Heart left ventricle (tissue), 13 donors: Measurements from ENCODE around the gene KRT222.

ENCODE experiments used
- POLR2A ChIP-seq, 2 donors: fragments of 450-650 bp; IDR thresholded peaks; one replicate each; pipeline ENCODE4 v1.6.1; 2017; ENCODE audit warnings: antibody characterized with exemption in 2 of 2, mild to moderate bottlenecking in 2 of 2, moderate library complexity in 2 of 2
- TF ChIP-seq, protein P1 (sequence below), 12 donors: fragments of 200-600 bp; sonication (generic) in 4 of 12; IDR thresholded peaks; one replicate each; pipeline versions ENCODE4 v1.5.0 to v1.8.0; 2018 to 2022; ENCODE audit warnings: antibody characterized with exemption in 12 of 12, mild to moderate bottlenecking in 5 of 12
- donor health status: ischemic (EF 13 %, LVEDD 7.1; RV severe dilation, severe dysfunction).
- donor health status: DM: no; HTN: yes; CAD: no.
- donor health status: DM: no; HTN: no; CAD: no.
- donor health status: ischemic (EF 25% LVEDD 6.9; RV normal size, moderate dysfunction).
- donor health status: ischemic (EF 25% LVEDD 5.7; RV mildly dilated, moderate dysfunction).
- donor health status: ischemic (EF 35%, LVEDD 5.7; RV mildly dilated, moderate dysfunction).
- donor health status: nonischemic (EF 11% LVEDD 7.7; RV severe dilation, severe dysfunction).
- donor health status: DM: yes; HTN: yes; CAD: no.
- donor health status: PGD.
- donor health status: ischemic (EF 29% LVEDD 5.4; RV normal size, mild dysfunction).
- donor health status: nonischemic (EF 23%, LVEDD 6.1; RV moderate dilation, normal function).

DNA sequence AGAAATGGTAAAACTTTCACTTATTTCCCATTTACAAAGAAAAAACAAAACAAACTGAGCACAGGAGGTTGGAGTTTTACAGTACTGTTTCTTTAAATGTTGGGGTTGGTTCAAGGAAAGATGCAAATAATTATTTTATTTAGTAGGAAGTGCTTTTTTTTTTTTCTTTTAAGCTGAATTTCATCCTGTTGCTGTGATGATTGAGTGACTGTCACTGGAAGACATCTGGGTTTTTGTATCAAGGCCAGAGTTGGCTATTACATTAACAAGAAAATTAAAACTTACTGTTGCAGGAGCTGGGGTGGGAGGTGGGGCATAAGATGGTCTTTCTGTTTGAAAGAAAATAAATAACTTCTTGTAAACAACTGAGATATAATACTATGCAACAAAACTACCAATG lies 19.7 kb downstream of the KRT222 start:
- TF ChIP-seq POLR2A (IDR thresholded peaks at IDR 0.05), result no peak
- TF ChIP-seq, protein P1, sequence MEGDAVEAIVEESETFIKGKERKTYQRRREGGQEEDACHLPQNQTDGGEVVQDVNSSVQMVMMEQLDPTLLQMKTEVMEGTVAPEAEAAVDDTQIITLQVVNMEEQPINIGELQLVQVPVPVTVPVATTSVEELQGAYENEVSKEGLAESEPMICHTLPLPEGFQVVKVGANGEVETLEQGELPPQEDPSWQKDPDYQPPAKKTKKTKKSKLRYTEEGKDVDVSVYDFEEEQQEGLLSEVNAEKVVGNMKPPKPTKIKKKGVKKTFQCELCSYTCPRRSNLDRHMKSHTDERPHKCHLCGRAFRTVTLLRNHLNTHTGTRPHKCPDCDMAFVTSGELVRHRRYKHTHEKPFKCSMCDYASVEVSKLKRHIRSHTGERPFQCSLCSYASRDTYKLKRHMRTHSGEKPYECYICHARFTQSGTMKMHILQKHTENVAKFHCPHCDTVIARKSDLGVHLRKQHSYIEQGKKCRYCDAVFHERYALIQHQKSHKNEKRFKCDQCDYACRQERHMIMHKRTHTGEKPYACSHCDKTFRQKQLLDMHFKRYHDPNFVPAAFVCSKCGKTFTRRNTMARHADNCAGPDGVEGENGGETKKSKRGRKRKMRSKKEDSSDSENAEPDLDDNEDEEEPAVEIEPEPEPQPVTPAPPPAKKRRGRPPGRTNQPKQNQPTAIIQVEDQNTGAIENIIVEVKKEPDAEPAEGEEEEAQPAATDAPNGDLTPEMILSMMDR (IDR thresholded peaks at IDR 0.05), result no peak
